HG03097 (cell line): ENCODE measurements around the gene RASGEF1C.

Experiments used
- ATAC-seq: cut with Tn5 transposase; IDR thresholded peaks from one replicate; pipeline ENCODE4 v1.9.1; 2021; ENCODE audit not compliant: unreplicated experiment, low FRiP score

The RASGEF1C gene

GRCh38 chr5:180209137-180209581 lies at the start of gene RASGEF1C:
Gene RASGEF1C, minus strand, starts transcription at chr5:180209211. Its CDS starts 71,159 bp downstream, at chr5:180138052.
- no peak for ATAC-seq

- no peak for ATAC-seq
These were observed 44.2 kb upstream of the RASGEF1C start for GRCh38 chr5:180253036-180253824.

- no peak for ATAC-seq
These were observed 42.9 kb upstream of the RASGEF1C start for GRCh38 chr5:180251887-180252286.

- ATAC-seq = no peak
These were observed 42.1 kb upstream of the RASGEF1C start for GRCh38 chr5:180251141-180251540.

- no peak for ATAC-seq
These were observed 41.3 kb upstream of the RASGEF1C start for GRCh38 chr5:180250329-180250728.

- no peak for ATAC-seq
These were observed 32.6 kb upstream of the RASGEF1C start for GRCh38 chr5:180241600-180241999.

- ATAC-seq = no peak
These were observed 29.6 kb upstream of the RASGEF1C start for GRCh38 chr5:180238631-180239030.

- no peak for ATAC-seq
These were observed 26.8 kb upstream of the RASGEF1C start for GRCh38 chr5:180235846-180236245.

GRCh38 chr5:180235077-180235476 lies 26.1 kb upstream of the RASGEF1C start:
- no peak for ATAC-seq

GRCh38 chr5:180234271-180234670 lies 25.3 kb upstream of the RASGEF1C start:
- no peak for ATAC-seq

GRCh38 chr5:180233729-180234128 lies 24.7 kb upstream of the RASGEF1C start:
- ATAC-seq = no peak

- no peak for ATAC-seq
These were observed 21.0 kb upstream of the RASGEF1C start for GRCh38 chr5:180230017-180230416.

GRCh38 chr5:180222056-180222455 lies 13.0 kb upstream of the RASGEF1C start:
- ATAC-seq = no peak

- ATAC-seq = no peak
These were observed 8.8 kb upstream of the RASGEF1C start for GRCh38 chr5:180217797-180218196.

GRCh38 chr5:180216646-180217171 lies 7.7 kb upstream of the RASGEF1C start:
- no peak for ATAC-seq

GRCh38 chr5:180215783-180216630 lies 7.0 kb upstream of the RASGEF1C start:
- ATAC-seq = no peak

- no peak for ATAC-seq
These were observed 6.1 kb upstream of the RASGEF1C start for GRCh38 chr5:180214870-180215770.

GRCh38 chr5:180213657-180214207 lies 4.7 kb upstream of the RASGEF1C start:
- ATAC-seq = no peak

- no peak for ATAC-seq
These were observed 4.2 kb upstream of the RASGEF1C start for GRCh38 chr5:180213256-180213600.
